GM23248 (cell line): ENCODE data around the gene KCMF1. TPM values are rescaled to one million over a fixed set of nuclear protein-coding genes. Genes with fewer than 3 reads are reported as not detected.

Source experiments
- DNase-seq: peaks from one replicate; pipeline ENCODE4 v3.0.0-alpha.2; 2015
- H2AFZ ChIP-seq: fragments of 200-600 bp; sonication (generic); 2 replicates; pipeline ENCODE4 v1.6.1; 2016; ENCODE audit warnings: antibody characterized with exemption
- H3F3A ChIP-seq: fragments of 200-600 bp; sonication (generic); 2 replicates; pipeline ENCODE4 v1.6.1; 2016; ENCODE audit warnings: mild to moderate bottlenecking, antibody characterized with exemption, mixed run types; ENCODE audit not compliant: insufficient read depth
- H3K27ac ChIP-seq: fragments of 200-600 bp; sonication (generic); 2 replicates; pipeline ENCODE4 v1.5.1; 2016; ENCODE audit warnings: mild to moderate bottlenecking
- H3K27me3 ChIP-seq: fragments of 200-600 bp; sonication (generic); replicated peaks from 2 replicates; pipeline ENCODE4 v1.6.1; 2016; ENCODE audit warnings: mild to moderate bottlenecking; ENCODE audit not compliant: insufficient read depth
- H3K36me3 ChIP-seq: fragments of 200-600 bp; sonication (generic); 2 replicates; pipeline ENCODE4 v1.6.1; 2016; ENCODE audit warnings: low read depth, mild to moderate bottlenecking
- H3K4me1 ChIP-seq: fragments of 200-600 bp; sonication (generic); 2 replicates; pipeline ENCODE4 v1.6.1; 2016; ENCODE audit warnings: mild to moderate bottlenecking; ENCODE audit not compliant: insufficient read depth
- H3K4me2 ChIP-seq: fragments of 200-600 bp; sonication (generic); one replicate; pipeline ENCODE4 v1.6.1; 2016; ENCODE audit warnings: mild to moderate bottlenecking; ENCODE audit not compliant: unreplicated experiment
- H3K4me3 ChIP-seq: fragments of 200-600 bp; sonication (generic); 2 replicates; pipeline ENCODE4 v1.5.1; 2016; ENCODE audit warnings: mild to moderate bottlenecking
- H3K79me2 ChIP-seq: fragments of 200-600 bp; sonication (generic); 2 replicates; pipeline ENCODE4 v1.6.1; 2016; ENCODE audit warnings: mild to moderate bottlenecking; ENCODE audit not compliant: insufficient read depth
- H3K9ac ChIP-seq: fragments of 200-600 bp; sonication (generic); 2 replicates; pipeline ENCODE4 v1.6.1; 2016; ENCODE audit warnings: mild to moderate bottlenecking
- H3K9me2 ChIP-seq: fragments of 200-600 bp; sonication (generic); 2 replicates; pipeline ENCODE4 v1.6.1; 2016; ENCODE audit warnings: mixed run types, mild to moderate bottlenecking, moderate library complexity; ENCODE audit not compliant: insufficient read depth
- H3K9me3 ChIP-seq: fragments of 200-600 bp; sonication (generic); one replicate; pipeline ENCODE4 v1.6.1; 2017; ENCODE audit warnings: low read depth
- H4K20me1 ChIP-seq: fragments of 200-600 bp; sonication (generic); 2 replicates; pipeline ENCODE4 v1.6.0; 2016; ENCODE audit not compliant: insufficient read depth
- EZH2 ChIP-seq: fragments of 200-600 bp; sonication (generic); IDR thresholded peaks from 2 replicates; pipeline ENCODE4 v1.6.1; 2018; ENCODE audit warnings: antibody characterized with exemption, mild to moderate bottlenecking; ENCODE audit not compliant: insufficient read depth, poor library complexity, severe bottlenecking
- EZH2phosphoT487 ChIP-seq: fragments of 200-600 bp; sonication (generic); IDR thresholded peaks from 2 replicates; pipeline ENCODE4 v1.6.1; 2018; ENCODE audit warnings: antibody characterized with exemption, moderate library complexity, mild to moderate bottlenecking, low read depth; ENCODE audit not compliant: insufficient read depth
- WGBS, 2 experiments: methylation state at CpG; one replicate each; pipeline ENCODE4 v1.1.6; 2015 to 2017; ENCODE audit warnings: low lambda C conversion rate in 2 of 2, low coverage in 1 of 2; ENCODE audit errors: missing lambda C conversion rate in 2 of 2; 5-methylcytosine and 5-hydroxymethylcytosine counted together
- in situ Hi-C: fragments of 300-500 bp; cut with MboI; formaldehyde crosslinking; loops from 2 replicates; pipeline ENCODE4 v1.15.0; 2020
- polyA plus RNA-seq: library from polyadenylated mRNA; unstranded; fragments of >200 nt; fragmentation: Nextera tagmentation; extraction: Ambion mirVana; gene quantifications from 2 replicates; pipeline ENCODE4 v1.2.1, GENCODE V29; 2016
- total RNA-seq: library from RNA; depleted of rRNA; stranded (reverse); fragments of >200 nt; shearing (Covaris generic); gene quantifications from 2 replicates; pipeline ENCODE4 v1.2.3, GENCODE V29; 2014

Gene KCMF1
- total and polyA plus RNA-seq, 2 experiments from 2014 or later, result 52.5 to 87.2 TPM

DNA sequence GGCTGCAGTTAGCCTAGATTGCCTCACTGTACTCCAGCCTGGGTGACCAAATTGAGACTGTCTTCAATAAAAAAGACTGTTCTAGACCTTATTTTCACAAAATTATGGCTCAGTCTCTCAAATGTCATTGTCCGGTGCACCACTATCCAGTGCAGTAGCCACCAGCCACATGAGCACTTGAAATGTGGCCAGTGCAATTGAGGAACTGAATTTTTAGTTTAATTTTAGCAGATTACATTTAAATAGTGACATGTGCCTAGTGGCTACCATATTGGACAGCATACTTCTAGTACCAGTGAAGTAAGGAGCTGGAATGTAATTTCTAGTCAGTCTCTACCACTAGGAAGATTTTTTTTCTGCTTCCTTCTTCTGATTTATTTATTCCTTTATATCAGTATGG, 39.4 kb downstream of the KCMF1 start:
- no peak for TF ChIP-seq EZH2phosphoT487
- TF ChIP-seq EZH2, result no peak
- Histone ChIP-seq H2AFZ (no peak overlapping the region), H3K27me3 (no peaks in the 10 kb centered on the region), H3K9ac (no peak overlapping the region), H3F3A (peaks cover 13% of the 10 kb centered on the region), H3K27ac (no peak overlapping the region), H3K36me3 (peaks cover 8% of the 10 kb centered on the region; the same call in 1 of the 2 replicates), H3K9me3 (no peaks in the 10 kb centered on the region), H3K79me2 (peaks cover 99% of the 10 kb centered on the region), H3K4me1 (peaks cover 42% of the 10 kb centered on the region), H3K4me3 (no peak overlapping the region), H3K9me2 (no peaks in the 10 kb centered on the region), H4K20me1 (peaks cover 13% of the 10 kb centered on the region; the same call in 1 of the 2 replicates), H3K4me2 (no peak overlapping the region)
- WGBS, 2 experiments, result 73 to 92% methylated on average over 1 of the region's 1 CpG
- in situ Hi-C loops, result no loop called here
- no peak for DNase-seq

DNA sequence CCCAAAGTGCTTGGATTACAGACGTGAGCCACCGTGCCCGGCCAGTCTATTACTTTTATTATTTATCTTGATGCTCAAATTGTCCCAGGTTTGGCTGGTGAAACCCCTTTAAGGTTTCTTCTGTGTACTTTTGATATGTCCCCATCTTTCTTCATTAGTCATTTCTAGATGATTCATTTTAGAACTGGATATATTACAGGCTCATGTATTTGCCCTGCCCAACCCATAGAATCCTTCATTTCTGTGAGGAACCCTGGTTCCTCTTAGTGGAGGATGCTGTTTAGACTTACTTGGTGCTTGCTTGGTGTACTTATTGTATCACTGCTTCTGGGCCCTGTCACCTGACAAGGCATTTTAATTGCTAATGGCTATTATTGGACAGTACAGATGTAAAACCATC, 40.1 kb downstream of the KCMF1 start:
- H3K9me3 ChIP-seq, result no peaks in the 10 kb centered on the region
- peaks cover 20% of the 10 kb centered on the region for H3F3A ChIP-seq
- no peaks in the 10 kb centered on the region for H3K27me3 ChIP-seq
- H3K9me2 ChIP-seq, result no peaks in the 10 kb centered on the region
- peaks cover 49% of the 10 kb centered on the region for H3K4me1 ChIP-seq
- no peak overlapping the region for H3K27ac ChIP-seq
- peaks cover 19% of the 10 kb centered on the region for H4K20me1 ChIP-seq
- in situ Hi-C loops, result no loop called here
- H3K4me3 ChIP-seq, result no peak overlapping the region
- peak; percentile 41 for DNase-seq
- H3K9ac ChIP-seq, result no peak overlapping the region
- peaks cover 99% of the 10 kb centered on the region for H3K79me2 ChIP-seq
- WGBS, 2 experiments, result 88 to 90% methylated on average over 3 of the region's 3 CpGs
- no peak overlapping the region for H2AFZ ChIP-seq
- H3K36me3 ChIP-seq, result peaks cover 8% of the 10 kb centered on the region; the same call in 1 of the 2 replicates
- no peak overlapping the region for H3K4me2 ChIP-seq
- TF ChIP-seq EZH2 (no peak), EZH2phosphoT487 (no peak)

- Histone ChIP-seq H3K4me2 (no peak overlapping the region), H3K27me3 (no peaks in the 10 kb centered on the region), H3K4me3 (no peak overlapping the region), H3K9ac (no peak overlapping the region), H3K27ac (no peak overlapping the region), H3K9me2 (no peaks in the 10 kb centered on the region), H3F3A (peaks cover 26% of the 10 kb centered on the region), H3K4me1 (peaks cover 55% of the 10 kb centered on the region), H3K9me3 (no peaks in the 10 kb centered on the region), H3K36me3 (peaks cover 8% of the 10 kb centered on the region; the same call in 1 of the 2 replicates), H2AFZ (no peak overlapping the region), H3K79me2 (peaks cover 99% of the 10 kb centered on the region), H4K20me1 (peaks cover 19% of the 10 kb centered on the region)
- WGBS, 2 experiments, result 96 to 98% methylated on average over 3 of the region's 3 CpGs
- in situ Hi-C loops, result no loop called here
- TF ChIP-seq EZH2 (no peak), EZH2phosphoT487 (no peak)
- DNase-seq, result no peak
Measured at GRCh38 chr2:85011747-85012146, 40.8 kb downstream of the KCMF1 start.

- 84% methylated on average over 4 of the region's 4 CpGs for WGBS, 2 experiments
- peaks cover 30% of the 10 kb centered on the region for H3F3A ChIP-seq
- in situ Hi-C loops, result no loop called here
- no peak for DNase-seq
- H3K4me1 ChIP-seq, result peaks cover 58% of the 10 kb centered on the region
- TF ChIP-seq EZH2phosphoT487 (no peak), EZH2 (no peak)
- H3K27me3 ChIP-seq, result no peaks in the 10 kb centered on the region
- H3K4me3 ChIP-seq, result no peak overlapping the region
- peaks cover 99% of the 10 kb centered on the region for H3K79me2 ChIP-seq
- H3K4me2 ChIP-seq, result no peak overlapping the region
- H2AFZ ChIP-seq, result no peak overlapping the region
- no peaks in the 10 kb centered on the region for H3K9me3 ChIP-seq
- H3K9ac ChIP-seq, result no peak overlapping the region
- no peak overlapping the region for H3K27ac ChIP-seq
- peaks cover 19% of the 10 kb centered on the region for H4K20me1 ChIP-seq
- no peaks in the 10 kb centered on the region for H3K9me2 ChIP-seq
- peaks cover 8% of the 10 kb centered on the region; the same call in 1 of the 2 replicates for H3K36me3 ChIP-seq
Measured at GRCh38 chr2:85012431-85012830, 41.5 kb downstream of the KCMF1 start.

GRCh38 chr2:85012855-85013254, 41.9 kb downstream of the KCMF1 start:
- peaks cover 4% of the 10 kb centered on the region; the same call in 1 of the 2 replicates for H3K36me3 ChIP-seq
- H3K9ac ChIP-seq, result no peak overlapping the region
- H3K4me3 ChIP-seq, result no peak overlapping the region
- H3K79me2 ChIP-seq, result peaks cover 99% of the 10 kb centered on the region
- no peak overlapping the region for H3K27ac ChIP-seq
- in situ Hi-C loops, result no loop called here
- H3F3A ChIP-seq, result peaks cover 31% of the 10 kb centered on the region
- peaks cover 19% of the 10 kb centered on the region for H4K20me1 ChIP-seq
- no peaks in the 10 kb centered on the region for H3K9me3 ChIP-seq
- H2AFZ ChIP-seq, result no peak overlapping the region
- no peaks in the 10 kb centered on the region for H3K9me2 ChIP-seq
- H3K4me2 ChIP-seq, result no peak overlapping the region
- peak; percentile 37 for DNase-seq
- TF ChIP-seq EZH2, result no peak
- TF ChIP-seq EZH2phosphoT487, result no peak
- peaks cover 62% of the 10 kb centered on the region for H3K4me1 ChIP-seq
- 59 to 70% methylated on average over 1 of the region's 1 CpG for WGBS, 2 experiments
- H3K27me3 ChIP-seq, result no peaks in the 10 kb centered on the region
